Measurements from ENCODE around the gene PPP1R10. TPM values are rescaled to one million over a fixed set of nuclear protein-coding genes. Genes with fewer than 3 reads are reported as not detected.

PPP1R10 gene
- total RNA-seq, 2 donors from 2014 or later: 138 to 154 TPM

- H3K4me1 Mint-ChIP-seq (ENCODE audit: low read depth): peaks cover 63% of the 10 kb centered on the region
Measured at GRCh38 chr6:30556066-30556905, 60.8 kb downstream of the PPP1R10 start, which contains the start of gene GNL1. Gene GNL1, minus strand, starts transcription at chr6:30556489. Its CDS starts 286 bp downstream, at chr6:30556203.

DNA sequence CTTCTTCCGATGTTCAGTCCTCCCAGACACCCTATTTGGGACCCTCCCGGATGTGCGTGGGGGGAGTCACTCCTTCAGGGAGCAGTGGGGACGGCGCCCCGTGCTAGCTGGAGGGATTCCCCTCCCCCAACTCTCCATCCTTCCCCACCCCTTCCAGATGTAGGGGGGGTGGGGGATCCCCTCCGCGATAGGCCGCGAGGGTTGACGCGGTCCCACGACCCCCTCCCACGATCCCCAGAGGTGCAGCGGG, 61.3 kb downstream of the PPP1R10 start:
- H3K27me3 Mint-ChIP-seq (ENCODE audit: low read depth): no peaks in the 10 kb centered on the region
- H3K36me3 Mint-ChIP-seq (ENCODE audit: insufficient read depth in 2 of 2): peaks cover 13 to 24% of the 10 kb centered on the region in 2 donors
- no peaks in the 10 kb centered on the region for H3K9me3 Mint-ChIP-seq
- peak overlapping the region; percentile 93 for H3K27ac Mint-ChIP-seq
- ATAC-seq (replicated peaks in 1 of 2): no peak
- peaks cover 63% of the 10 kb centered on the region for H3K4me1 Mint-ChIP-seq (ENCODE audit: low read depth)
- DNase-seq: no peak
- H3K4me3 Mint-ChIP-seq: peak overlapping the region; percentile 97 to 99

More at GRCh38 chr6:30556066-30556905, 60.8 kb downstream of the PPP1R10 start, which contains the start of gene GNL1:
- peak within 1 kb of the TSS; percentile 97 to 99 for H3K4me3 Mint-ChIP-seq
- no peaks in the 10 kb centered on the region for H3K27me3 Mint-ChIP-seq (ENCODE audit: low read depth)
- DNase-seq (peak; percentile 99 to 100), ATAC-seq (replicated peaks in 1 of 2) (peak; percentile 91 to 93)
- H3K27ac Mint-ChIP-seq: peak within 1 kb of the TSS; percentile 97
- peaks cover 10 to 21% of the 10 kb centered on the region in 2 donors for H3K36me3 Mint-ChIP-seq (ENCODE audit: insufficient read depth in 2 of 2)
- H3K9me3 Mint-ChIP-seq: no peaks in the 10 kb centered on the region

DNA sequence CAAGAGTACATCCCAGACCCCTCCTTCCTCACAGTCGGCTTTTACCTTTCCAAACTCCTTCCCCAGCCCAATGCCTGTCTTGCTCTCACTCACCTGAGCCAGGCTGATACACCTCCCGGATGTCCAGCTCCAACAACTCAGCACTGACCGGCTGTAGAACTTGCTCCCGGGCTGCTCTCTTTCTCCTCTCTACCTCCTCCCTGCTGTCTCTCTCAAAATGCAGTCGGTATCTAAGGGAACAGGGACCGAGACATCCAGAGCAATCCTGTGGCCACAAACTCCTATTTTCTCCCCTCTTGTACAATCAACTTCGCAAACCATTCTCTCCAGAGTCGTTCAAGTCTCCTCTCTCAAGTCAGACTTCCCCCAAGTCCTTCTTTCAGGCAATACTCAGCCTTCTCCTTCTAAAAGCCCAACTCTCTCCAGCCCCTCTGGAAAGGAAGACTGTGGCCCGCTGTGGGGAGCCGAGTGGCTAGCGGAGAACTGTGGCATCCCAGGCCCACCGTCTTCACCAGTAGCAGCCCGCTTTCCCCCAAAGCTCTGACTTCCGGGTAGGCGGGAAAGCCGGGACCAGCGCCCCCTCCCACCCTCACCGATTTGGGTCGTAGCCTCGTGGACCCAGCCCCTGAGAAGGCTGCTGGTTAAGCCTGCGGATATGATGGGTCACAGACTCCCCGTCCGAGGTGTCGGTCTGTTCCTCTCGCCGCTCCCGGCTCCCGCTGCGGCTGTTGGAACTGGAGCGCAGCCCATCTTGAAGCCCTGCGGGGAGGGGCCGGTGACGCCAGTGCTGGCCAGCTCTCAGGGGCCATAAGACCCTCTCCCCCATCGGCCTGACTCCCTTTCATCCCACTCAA, 61.9 kb downstream of the PPP1R10 start:
- Mint-ChIP-seq H3K27me3 (ENCODE audit: low read depth) (no peaks in the 10 kb centered on the region), H3K4me3 (peak overlapping the region; percentile 97 to 99), H3K27ac (peak overlapping the region; percentile 93), H3K36me3 (ENCODE audit: insufficient read depth in 2 of 2) (peaks cover 16 to 29% of the 10 kb centered on the region in 2 donors), H3K4me1 (ENCODE audit: low read depth) (peaks cover 58% of the 10 kb centered on the region), H3K9me3 (no peaks in the 10 kb centered on the region)
- ATAC-seq (replicated peaks in 1 of 2): no peak
- DNase-seq: peak; percentile 25 to 32

- no peaks in the 10 kb centered on the region for H3K9me3 Mint-ChIP-seq
- ATAC-seq (replicated peaks in 1 of 2) (no peak), DNase-seq (no peak)
- H3K27me3 Mint-ChIP-seq (ENCODE audit: low read depth): no peaks in the 10 kb centered on the region
- peak overlapping the region; percentile 5 for H3K27ac Mint-ChIP-seq
- peaks cover 52% of the 10 kb centered on the region for H3K4me1 Mint-ChIP-seq (ENCODE audit: low read depth)
- H3K4me3 Mint-ChIP-seq: peak overlapping the region; percentile 97 to 99
- peaks cover 18 to 31% of the 10 kb centered on the region in 2 donors for H3K36me3 Mint-ChIP-seq (ENCODE audit: insufficient read depth in 2 of 2)
Measured at GRCh38 chr6:30554404-30554803, 62.6 kb downstream of the PPP1R10 start.

Other genes with a start within 250 kb of the PPP1R10 start
- gene HLA-E, start 127.7 kb downstream of the PPP1R10 start, total RNA-seq: 100 to 1,000 TPM; 713 to 829 TPM
- gene GNL1, start 60.8 kb downstream of the PPP1R10 start, total RNA-seq: 100 to 1,000 TPM; 114 to 121 TPM
- 10 to 100 TPM; 23.0 to 31.8 TPM for gene PRR3, start 59.9 kb downstream of the PPP1R10 start, total RNA-seq
- 10 to 100 TPM; 64.6 to 68.1 TPM for gene ABCF1, start 45.8 kb downstream of the PPP1R10 start, total RNA-seq
- gene MRPS18B, start 597 bp upstream of the PPP1R10 start, total RNA-seq: 100 to 1,000 TPM; 109 to 132 TPM
- gene ATAT1, start 9.6 kb upstream of the PPP1R10 start, total RNA-seq: 10 to 100 TPM in 1 of 2 donors, 1 to 10 TPM in 1; 8.3 to 14.2 TPM
- 10 to 100 TPM; 25.8 to 36.0 TPM for gene C6orf136, start 29.9 kb upstream of the PPP1R10 start, total RNA-seq
- gene DHX16, start 55.8 kb upstream of the PPP1R10 start, total RNA-seq: 10 to 100 TPM; 39.2 to 43.0 TPM
- 100 to 1,000 TPM; 179 to 200 TPM for gene PPP1R18, start 69.4 kb upstream of the PPP1R10 start, total RNA-seq
- 10 to 100 TPM; 26.9 to 29.6 TPM for gene NRM, start 73.7 kb upstream of the PPP1R10 start, total RNA-seq
- 100 to 1,000 TPM; 102 to 127 TPM for gene MDC1, start 100.0 kb upstream of the PPP1R10 start, total RNA-seq
- 100 to 1,000 TPM; 668 to 724 TPM for gene TUBB, start 103.1 kb upstream of the PPP1R10 start, total RNA-seq
- 100 to 1,000 TPM; 293 to 319 TPM for gene FLOT1, start 125.4 kb upstream of the PPP1R10 start, total RNA-seq
- gene IER3, start 127.3 kb upstream of the PPP1R10 start, total RNA-seq: 100 to 1,000 TPM; 174 to 197 TPM